Erythroblast (primary cell): ENCODE data around the gene UAP1L1.

Experiments used
- GATA1 ChIP-seq: IDR thresholded peaks from 2 replicates; pipeline ENCODE4 v1.6.1; 2011; ENCODE audit warnings: low read depth, mild to moderate bottlenecking, control low read depth, low read length, moderate library complexity
- POLR2A ChIP-seq: IDR thresholded peaks from 2 replicates; pipeline ENCODE4 v1.6.1; 2011; ENCODE audit warnings: mild to moderate bottlenecking, low read length

DNA sequence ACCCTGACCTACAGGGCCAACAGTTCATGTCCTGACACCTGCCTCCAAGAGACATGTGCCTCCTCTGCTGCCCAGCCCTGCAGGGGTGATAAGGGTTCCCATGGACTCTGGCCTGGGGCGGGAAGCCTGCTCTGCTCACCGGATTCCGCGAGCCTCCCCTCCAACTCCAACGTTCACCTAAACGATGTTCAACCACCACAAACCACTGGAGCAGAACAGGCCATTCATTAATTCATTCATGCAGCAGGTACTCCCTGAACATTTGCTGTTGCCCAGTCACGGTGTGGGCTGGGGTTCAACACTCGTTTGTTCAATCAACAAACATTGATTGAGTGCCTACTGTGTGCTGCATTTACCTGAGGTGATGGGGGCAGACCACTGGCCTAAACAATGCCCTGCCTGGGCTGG lies 3.3 kb upstream of the UAP1L1 start:
- no peak for TF ChIP-seq POLR2A
- TF ChIP-seq GATA1, result no peak
